Liver (tissue), 3 donors: ENCODE data around the gene PRKAA1.

Experiments used
- FOXA1 ChIP-seq: IDR thresholded peaks from 2 replicates; pipeline ENCODE4 v1.6.1; 2016; ENCODE audit warnings: antibody characterized with exemption
- RAD21 ChIP-seq, 2 donors: IDR thresholded peaks; 2 replicates each; pipeline ENCODE4 v1.6.1; 2016; ENCODE audit warnings: antibody characterized with exemption in 2 of 2, mild to moderate bottlenecking in 2 of 2
- TF ChIP-seq, protein P1 (sequence below): fragments of 150-350 bp; IDR thresholded peaks from 2 replicates; pipeline ENCODE4 v1.5.1; 2017; ENCODE audit warnings: improper control_type of control experiment, low read depth, low read length; ENCODE audit not compliant: missing input control
- donor health status: healthy.
- donor health status: healthy.

DNA sequence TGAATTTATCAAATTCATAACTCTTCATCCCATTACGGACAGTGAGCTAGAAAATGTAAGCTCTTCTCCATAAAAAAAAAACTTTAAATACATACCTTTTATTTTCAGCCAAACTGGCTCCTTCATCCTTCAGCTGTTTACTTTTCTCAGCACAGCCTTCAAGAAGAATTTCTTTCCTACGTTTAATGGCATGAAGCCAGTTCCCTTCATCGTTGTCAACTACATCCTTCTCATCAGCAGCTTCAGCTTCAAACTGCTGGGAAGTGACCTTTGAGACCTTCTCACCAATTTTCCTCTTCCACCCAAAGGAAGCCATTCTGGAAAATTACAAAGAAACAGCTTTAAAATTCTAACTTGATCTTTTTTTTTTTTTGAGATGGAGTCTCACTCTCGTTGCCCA is 51.5 kb downstream of the PRKAA1 start:
- no peak for TF ChIP-seq RAD21 (IDR thresholded peaks at IDR 0.05)
- TF ChIP-seq, protein P1, sequence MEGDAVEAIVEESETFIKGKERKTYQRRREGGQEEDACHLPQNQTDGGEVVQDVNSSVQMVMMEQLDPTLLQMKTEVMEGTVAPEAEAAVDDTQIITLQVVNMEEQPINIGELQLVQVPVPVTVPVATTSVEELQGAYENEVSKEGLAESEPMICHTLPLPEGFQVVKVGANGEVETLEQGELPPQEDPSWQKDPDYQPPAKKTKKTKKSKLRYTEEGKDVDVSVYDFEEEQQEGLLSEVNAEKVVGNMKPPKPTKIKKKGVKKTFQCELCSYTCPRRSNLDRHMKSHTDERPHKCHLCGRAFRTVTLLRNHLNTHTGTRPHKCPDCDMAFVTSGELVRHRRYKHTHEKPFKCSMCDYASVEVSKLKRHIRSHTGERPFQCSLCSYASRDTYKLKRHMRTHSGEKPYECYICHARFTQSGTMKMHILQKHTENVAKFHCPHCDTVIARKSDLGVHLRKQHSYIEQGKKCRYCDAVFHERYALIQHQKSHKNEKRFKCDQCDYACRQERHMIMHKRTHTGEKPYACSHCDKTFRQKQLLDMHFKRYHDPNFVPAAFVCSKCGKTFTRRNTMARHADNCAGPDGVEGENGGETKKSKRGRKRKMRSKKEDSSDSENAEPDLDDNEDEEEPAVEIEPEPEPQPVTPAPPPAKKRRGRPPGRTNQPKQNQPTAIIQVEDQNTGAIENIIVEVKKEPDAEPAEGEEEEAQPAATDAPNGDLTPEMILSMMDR, result no peak
- no peak for TF ChIP-seq FOXA1
